HCT116 (cell line): ENCODE results near the gene PRAME. TPM values are rescaled to one million over a fixed set of nuclear protein-coding genes. Genes with fewer than 3 reads are reported as not detected.

ENCODE experiments used
- ATAC-seq: fragments of 200-7000 bp; cut with Tn5 transposase; 2 replicates; pipeline ENCODE4 v1.9.1; 2020; ENCODE audit warnings: mild to moderate bottlenecking, moderate library complexity
- BruUV-seq: library from RNA; stranded (reverse); fragments of 400-500 nt; replicated peaks from 2 replicates; lab custom pipeline; 2021; lab: Mats Ljungman, UMichigan
- CTCF ChIA-PET: fragments of 300-600 bp; sonication (Branson Sonifier 250); formaldehyde crosslinking; loops from one replicate; lab custom pipeline; 2021; ENCODE audit warnings: antibody characterized with exemption; lab: Charles Lee
- POLR2A ChIA-PET: fragments of 300-600, 350-600 bp; sonication (Branson Sonifier 250); formaldehyde crosslinking; loops from one replicate; lab custom pipeline; 2021; ENCODE audit warnings: antibody characterized with exemption; lab: Charles Lee
- RAD21 ChIA-PET, 2 experiments: fragments of 300-600 bp; sonication (Branson Sonifier 250); formaldehyde crosslinking; loops; one replicate each; lab custom pipeline; 2023; ENCODE audit warnings: low total read pairs in 2 of 2; ENCODE audit not compliant: uncharacterized antibody in 2 of 2, unreplicated experiment in 2 of 2, low non-redundant PET in 1 of 2; lab: Charles Lee
- DNase-seq: peaks from one replicate; pipeline ENCODE4 v3.0.0-alpha.2; 2010; ENCODE audit warnings: low read depth, low spot score
- H2AFZ ChIP-seq: fragments of 200-600 bp; shearing (Covaris generic), sonication (generic); 2 replicates; pipeline ENCODE4 v1.6.1; 2017; ENCODE audit warnings: low read depth, mixed run types, mixed read lengths, antibody characterized with exemption, low read length; ENCODE audit not compliant: poor library complexity, severe bottlenecking
- H3K27ac ChIP-seq: 2 replicates; pipeline ENCODE4 v1.5.1; 2012; ENCODE audit warnings: low read depth, low read length
- H3K27me3 ChIP-seq: fragments of 200-600 bp; sonication (generic); 2 replicates; pipeline ENCODE4 v1.6.1; 2016; ENCODE audit warnings: mixed run types, low read length, mixed read lengths; ENCODE audit not compliant: insufficient read depth
- H3K36me3 ChIP-seq, 2 experiments: fragments of 200-500 bp in 1 of 2; fragments of 200-600 bp in 1 of 2; sonication (Bioruptor generic) in 1 of 2; sonication (generic) in 1 of 2; 2 replicates each; pipeline versions ENCODE4 v1.5.1 to v1.6.1; 2014 to 2016; ENCODE audit warnings: low read length in 2 of 2, inconsistent platforms in 1 of 2, mixed read lengths in 1 of 2, mixed run types in 1 of 2; ENCODE audit not compliant: insufficient read depth in 2 of 2, control insufficient read depth in 1 of 2
- H3K4me1 ChIP-seq, 2 experiments: fragments of 200-600 bp in 1 of 2; sonication (generic) in 1 of 2; 2 replicates each; pipeline versions ENCODE4 v1.5.1 to v1.6.1; 2012 to 2017; ENCODE audit warnings: low read length in 2 of 2, inconsistent platforms in 1 of 2, mild to moderate bottlenecking in 1 of 2, mixed read lengths in 1 of 2, mixed run types in 1 of 2, moderate library complexity in 1 of 2; ENCODE audit not compliant: insufficient read depth in 2 of 2, control insufficient read depth in 1 of 2
- H3K4me2 ChIP-seq: fragments of 200-600 bp; sonication (generic); 2 replicates; pipeline ENCODE4 v1.6.1; 2017; ENCODE audit warnings: mixed run types, low read length, mixed read lengths
- H3K4me3 ChIP-seq, 2 experiments: fragments of 200-600 bp in 1 of 2; sonication (generic) in 1 of 2; replicated peaks in 1 of 2; 2 replicates each; pipeline ENCODE4 v1.5.1; 2011 to 2016; ENCODE audit warnings: low read length in 2 of 2, control low read depth in 1 of 2, low read depth in 1 of 2, mild to moderate bottlenecking in 1 of 2, mixed read lengths in 1 of 2, mixed run types in 1 of 2
- H3K79me2 ChIP-seq: fragments of 200-600 bp; sonication (generic); 2 replicates; pipeline ENCODE4 v1.6.1; 2017; ENCODE audit warnings: mild to moderate bottlenecking, mixed run types, low read length, moderate library complexity, mixed read lengths; ENCODE audit not compliant: insufficient read depth
- H3K9ac ChIP-seq: fragments of 200-600 bp; sonication (generic); 2 replicates; pipeline ENCODE4 v1.6.1; 2016; ENCODE audit warnings: low read length, mixed read lengths
- H3K9me2 ChIP-seq: fragments of 200-600 bp; sonication (generic), shearing (Covaris generic); 2 replicates; pipeline ENCODE4 v1.6.1; 2017; ENCODE audit warnings: mixed run types, mild to moderate bottlenecking, moderate library complexity; ENCODE audit not compliant: insufficient read depth
- H3K9me3 ChIP-seq, 2 experiments: fragments of 200-500 bp in 1 of 2; fragments of 200-600 bp in 1 of 2; sonication (Bioruptor generic) in 1 of 2; sonication (generic) in 1 of 2; 2 replicates each; pipeline ENCODE4 v1.6.1; 2014 to 2017; ENCODE audit warnings: low read length in 2 of 2, mixed read lengths in 2 of 2, inconsistent platforms in 1 of 2, low read depth in 1 of 2, mild to moderate bottlenecking in 1 of 2, mixed run types in 1 of 2, moderate library complexity in 1 of 2; ENCODE audit not compliant: control insufficient read depth in 1 of 2, insufficient read depth in 1 of 2
- H4K20me1 ChIP-seq: fragments of 200-600 bp; sonication (generic), shearing (Covaris generic); 2 replicates; pipeline ENCODE4 v1.6.1; 2017; ENCODE audit warnings: mixed run types, mild to moderate bottlenecking, moderate library complexity; ENCODE audit not compliant: insufficient read depth
- CEBPB ChIP-seq: IDR thresholded peaks from 2 replicates; pipeline ENCODE4 v1.6.1; 2012; ENCODE audit warnings: low read depth
- CTCF ChIP-seq, 3 experiments: fragments of 200-600 bp in 1 of 3; sonication (generic) in 1 of 3; IDR thresholded peaks in 2 of 3; conservative IDR thresholded peaks in 1 of 3; 2 replicates each; pipeline ENCODE4 v1.5.1; 2012 to 2017; ENCODE audit warnings: low read depth in 2 of 3, low read length in 2 of 3, antibody characterized with exemption in 1 of 3, borderline replicate concordance in 1 of 3, control low read depth in 1 of 3, mild to moderate bottlenecking in 1 of 3, mixed read lengths in 1 of 3, mixed run types in 1 of 3, moderate library complexity in 1 of 3; ENCODE audit not compliant: insufficient read depth in 1 of 3
- RAD21 ChIP-seq: IDR thresholded peaks from 2 replicates; pipeline ENCODE4 v1.6.1; 2012; ENCODE audit warnings: low read depth, mild to moderate bottlenecking
- REST ChIP-seq: IDR thresholded peaks from 2 replicates; pipeline ENCODE4 v1.6.1; 2012; ENCODE audit warnings: low read depth
- SP1 ChIP-seq: IDR thresholded peaks from 2 replicates; pipeline ENCODE4 v1.6.1; 2012; ENCODE audit warnings: low read depth
- intact Hi-C: fragments of 100-400 bp; cut with micrococcal nuclease; formaldehyde crosslinking; loops from 2 replicates; pipeline ENCODE4 v1.10.0; 2022
- total RNA-seq: library from RNA; stranded (reverse); gene quantifications from one replicate; pipeline ENCODE4 v1.2.1, GENCODE V29; 2021; ENCODE audit not compliant: unreplicated experiment

PRAME gene
- total RNA-seq, 1 experiment from 2014 or later: 28.4 TPM

GRCh38 chr22:22520020-22520656 lies 38.9 kb downstream of the PRAME start, which contains the start of gene ZNF280A:
Gene ZNF280A (minus strand): TSS chr22:22520270. CDS start chr22:22515630, 4,640 bp downstream.
- ChIA-PET POLR2A (interaction anchor here (0.6 to 1.7 kb wide), 4 partner anchors 9 to 76 kb away, joined by 3 to 8 read pairs (median 4); partner anchors contain the start of gene ZNF280B), RAD21 (no interaction called here), CTCF (interaction anchor here (1.1 to 1.6 kb wide), 3 partner anchors 11 to 67 kb away, joined by 5 to 7 read pairs (median 6); partner anchors contain the start of genes PRAME and ZNF280B)
- Histone ChIP-seq H4K20me1 (no peaks in the 10 kb centered on the region), H3K4me2 (peak within 1 kb of the TSS; percentile 53), H3K9me2 (no peaks in the 10 kb centered on the region), H3K9me3 (no peaks in the 10 kb centered on the region), H3K4me1 (peaks cover 0 to 16% of the 10 kb centered on the region in 2 experiments; a peak in 2 of 4 replicates), H3K27ac (no peak within 1 kb of the TSS), H3K36me3 (no peaks in the 10 kb centered on the region), H2AFZ (peak within 1 kb of the TSS; percentile 40), H3K4me3 (peak within 1 kb of the TSS; percentile 36 to 51), H3K79me2 (no peaks in the 10 kb centered on the region), H3K27me3 (no peaks in the 10 kb centered on the region), H3K9ac (peak within 1 kb of the TSS; percentile 15; the same call in 1 of the 2 replicates)
- no peak for TF ChIP-seq RAD21
- TF ChIP-seq SP1: 0 out of 2 replicates have a peak, but pooled peaks have one; percentile 31
- no peak for TF ChIP-seq REST
- peak in 2 of 3 experiments; percentile 19 to 31; a peak in 2 of 6 replicates for TF ChIP-seq CTCF (IDR thresholded peaks at IDR 0.05 in 2 of 3, conservative IDR thresholded peaks at IDR 0.05 in 1 of 3; ENCODE audit: borderline replicate concordance in 1 of 3, insufficient read depth in 1 of 3, low read depth in 2 of 3, low read length in 2 of 3)
- TF ChIP-seq CEBPB: peak; percentile 86
- ATAC-seq (peak; percentile 89), DNase-seq (peak; percentile 51)
- no TSS peak for BruUV-seq
- intact Hi-C loops: no loop called here
